SK-N-SH treated with all-trans-retinoic acid at 6 μM for 48 hours (cell line): Measurements from ENCODE around the gene INS.

Experiments
- ATAC-seq: fragments of 200-7000 bp; cut with Tn5 transposase; 3 replicates; pipeline ENCODE4 v1.9.1; 2020; ENCODE audit warnings: mild to moderate bottlenecking, moderate library complexity
- BACH2 ChIP-seq: fragments of 250-450 bp; sonication (Bioruptor Pico); IDR thresholded peaks from 2 replicates; pipeline ENCODE4 v1.9.0; 2021; ENCODE audit warnings: mild to moderate bottlenecking, borderline replicate concordance
- CREB5 ChIP-seq: fragments of 250-450 bp; sonication (Bioruptor Pico); IDR thresholded peaks from 2 replicates; pipeline ENCODE4 v1.5.1; 2020; ENCODE audit warnings: low read depth, mild to moderate bottlenecking, moderate library complexity
- CSDC2 ChIP-seq: fragments of 250-450 bp; sonication (Bioruptor Pico); IDR thresholded peaks from 2 replicates; pipeline ENCODE4 v1.5.0; 2020; ENCODE audit warnings: mild to moderate bottlenecking, moderate library complexity
- CSRNP3 ChIP-seq: fragments of 250-450 bp; sonication (Bioruptor Pico); IDR thresholded peaks from 2 replicates; pipeline ENCODE4 v1.5.1; 2021; ENCODE audit warnings: mild to moderate bottlenecking, moderate library complexity
- GLIS3 ChIP-seq: fragments of 250-450 bp; sonication (Bioruptor Pico); IDR thresholded peaks from 2 replicates; pipeline ENCODE4 v1.5.0; 2020; ENCODE audit warnings: mild to moderate bottlenecking, moderate library complexity
- ISL1 ChIP-seq: fragments of 250-450 bp; sonication (Bioruptor Pico); IDR thresholded peaks from 2 replicates; pipeline ENCODE4 v2.1.2; 2022; ENCODE audit warnings: mild to moderate bottlenecking, moderate library complexity
- OSR1 ChIP-seq: fragments of 250-450 bp; sonication (Bioruptor Pico); IDR thresholded peaks from 2 replicates; pipeline ENCODE4 v1.8.0; 2022; ENCODE audit warnings: moderate library complexity, mild to moderate bottlenecking, inconsistent platforms
- POU6F1 ChIP-seq: fragments of 250-450 bp; sonication (Bioruptor Pico); IDR thresholded peaks from 2 replicates; pipeline ENCODE4 v1.8.0; 2021; ENCODE audit warnings: low read depth, mild to moderate bottlenecking, moderate library complexity, borderline replicate concordance
- RARB ChIP-seq: fragments of 250-450 bp; sonication (Bioruptor Pico); IDR thresholded peaks from 2 replicates; pipeline ENCODE4 v1.8.0; 2021; ENCODE audit warnings: mild to moderate bottlenecking, moderate library complexity
- SNAI2 ChIP-seq: fragments of 250-450 bp; sonication (Bioruptor Pico); IDR thresholded peaks from 2 replicates; pipeline ENCODE4 v1.5.0; 2020; ENCODE audit warnings: mild to moderate bottlenecking, moderate library complexity
- TCF4 ChIP-seq: fragments of 250-450 bp; sonication (Bioruptor Pico); IDR thresholded peaks from 2 replicates; pipeline ENCODE4 v1.8.0; 2021; ENCODE audit warnings: mild to moderate bottlenecking, moderate library complexity, borderline replicate concordance
- TOX ChIP-seq: fragments of 250-450 bp; sonication (Bioruptor Pico); IDR thresholded peaks from 2 replicates; pipeline ENCODE4 v1.8.0; 2021; ENCODE audit warnings: mild to moderate bottlenecking, moderate library complexity, borderline replicate concordance
- ZC3H10 ChIP-seq: fragments of 250-450 bp; sonication (Bioruptor Pico); IDR thresholded peaks from 2 replicates; pipeline ENCODE4 v1.5.1; 2021; ENCODE audit warnings: mild to moderate bottlenecking, moderate library complexity
- ZFP3 ChIP-seq: fragments of 250-450 bp; sonication (Bioruptor Pico); IDR thresholded peaks from 2 replicates; pipeline ENCODE4 v1.5.0; 2020; ENCODE audit warnings: mild to moderate bottlenecking, moderate library complexity
- ZFP30 ChIP-seq: fragments of 450-650 bp; formaldehyde crosslinking; IDR thresholded peaks from 2 replicates; pipeline ENCODE4 v1.5.0; 2022; ENCODE audit warnings: mild to moderate bottlenecking, moderate library complexity
- ZNF565 ChIP-seq: fragments of 450-650 bp; formaldehyde crosslinking; conservative IDR thresholded peaks from 2 replicates; pipeline ENCODE4 v1.5.0; 2020; ENCODE audit warnings: low read depth, mild to moderate bottlenecking, moderate library complexity
- ZNF70 ChIP-seq: fragments of 450-650 bp; formaldehyde crosslinking; IDR thresholded peaks from 2 replicates; pipeline ENCODE4 v1.5.0; 2020; ENCODE audit warnings: mild to moderate bottlenecking, moderate library complexity
- ZNF8 ChIP-seq: fragments of 450-650 bp; formaldehyde crosslinking; IDR thresholded peaks from 2 replicates; pipeline ENCODE4 v1.5.0; 2020; ENCODE audit warnings: mild to moderate bottlenecking, moderate library complexity

INS gene

GRCh38 chr11:2147391-2147790, 13.6 kb downstream of the INS start:
- ATAC-seq = no peak
- TF ChIP-seq CSDC2 (no peak), RARB (CRISPR knock-in tag) (no peak), ZFP30 (CRISPR knock-in tag) (no peak), ZNF565 (CRISPR knock-in tag) (no peak), POU6F1 (CRISPR knock-in tag) (no peak), ZFP3 (CRISPR knock-in tag) (no peak), CREB5 (CRISPR knock-in tag) (no peak), ISL1 (CRISPR knock-in tag) (no peak), GLIS3 (CRISPR knock-in tag) (no peak), TCF4 (no peak), OSR1 (no peak)
- TF ChIP-seq, all 23 proteins: peak for 0

- no peak for ATAC-seq
- TF ChIP-seq TCF4 (no peak), POU6F1 (CRISPR knock-in tag) (no peak), ZNF70 (CRISPR knock-in tag) (no peak), ZNF8 (CRISPR knock-in tag) (no peak), BACH2 (CRISPR knock-in tag) (no peak), RARB (CRISPR knock-in tag) (no peak), TOX (no peak)
These were observed 15.0 kb downstream of the INS start for GRCh38 chr11:2146051-2146450.

- no peak for ATAC-seq
- TF ChIP-seq GLIS3 (CRISPR knock-in tag) = no peak
These were observed 16.3 kb downstream of the INS start for GRCh38 chr11:2144544-2145248.

GRCh38 chr11:2143799-2144543, 17.0 kb downstream of the INS start:
- no peak for ATAC-seq
- TF ChIP-seq TCF4 (no peak), ZNF70 (CRISPR knock-in tag) (no peak), RARB (CRISPR knock-in tag) (no peak), POU6F1 (CRISPR knock-in tag) (no peak), CSRNP3 (no peak), TOX (no peak), ZC3H10 (CRISPR knock-in tag) (no peak), SNAI2 (no peak), GLIS3 (CRISPR knock-in tag) (no peak), ZFP3 (CRISPR knock-in tag) (no peak), ZNF565 (CRISPR knock-in tag) (no peak), OSR1 (no peak)
